Measurements from ENCODE around the gene COL4A2.

The COL4A2 gene

GRCh38 chr13:110548891-110549794 is 242.1 kb downstream of the COL4A2 start:
- no peak for DNase-seq

- no peak for DNase-seq
These were observed 242.7 kb downstream of the COL4A2 start for GRCh38 chr13:110549795-110550160.

GRCh38 chr13:110551284-110551683 is 244.2 kb downstream of the COL4A2 start:
- no peak for DNase-seq

GRCh38 chr13:110552767-110553166 is 245.7 kb downstream of the COL4A2 start:
- no peak for DNase-seq

- DNase-seq = no peak
These were observed 246.3 kb downstream of the COL4A2 start for GRCh38 chr13:110553417-110553816.

GRCh38 chr13:110554227-110554836 is 247.2 kb downstream of the COL4A2 start:
- no peak for DNase-seq

GRCh38 chr13:110554946-110555345 is 247.9 kb downstream of the COL4A2 start:
- no peak for DNase-seq

GRCh38 chr13:110555601-110556223 is 248.6 kb downstream of the COL4A2 start:
- no peak for DNase-seq

GRCh38 chr13:110556224-110556606 is 249.1 kb downstream of the COL4A2 start:
- no peak for DNase-seq

- DNase-seq = no peak
These were observed 250.0 kb downstream of the COL4A2 start for GRCh38 chr13:110557082-110557481.

GRCh38 chr13:110557610-110558305 is 250.7 kb downstream of the COL4A2 start:
- DNase-seq = no peak

GRCh38 chr13:110559429-110559943 is 252.4 kb downstream of the COL4A2 start:
- DNase-seq = no peak

- no peak for DNase-seq
These were observed 252.9 kb downstream of the COL4A2 start for GRCh38 chr13:110559986-110560385.

- no peak for DNase-seq
These were observed 253.7 kb downstream of the COL4A2 start for GRCh38 chr13:110560601-110561343.

- no peak for DNase-seq
These were observed 254.4 kb downstream of the COL4A2 start, which contains the start of gene RAB20 for GRCh38 chr13:110561344-110562035. TSS of gene RAB20 (minus strand) at chr13:110561722. CDS start at chr13:110561519, 203 bp downstream.

GRCh38 chr13:110562036-110562597 is 255.0 kb downstream of the COL4A2 start:
- no peak for DNase-seq
